GM23338 (cell line): ENCODE measurements around the gene CDK5RAP2.

Experiments
- CTCF ChIP-seq, 2 experiments: fragments of 200-600 bp in 1 of 2; sonication (generic) in 1 of 2; conservative IDR thresholded peaks; 2 replicates each; pipeline versions ENCODE4 v1.5.1 to v1.6.1; 2016 to 2017; ENCODE audit warnings: antibody characterized with exemption in 2 of 2, low read depth in 2 of 2, mild to moderate bottlenecking in 2 of 2, moderate library complexity in 1 of 2
- EZH2phosphoT487 ChIP-seq: fragments of 200-600 bp; sonication (generic); IDR thresholded peaks from one replicate; pipeline ENCODE4 v1.8.1; 2018; ENCODE audit warnings: antibody characterized with exemption; ENCODE audit not compliant: unreplicated experiment
- REST ChIP-seq: IDR thresholded peaks from one replicate; pipeline ENCODE4 v1.6.1; 2018; ENCODE audit warnings: antibody characterized with exemption; ENCODE audit not compliant: unreplicated experiment

GRCh38 chr9:120464176-120464886 is 115.6 kb downstream of the CDK5RAP2 start:
- no peak for TF ChIP-seq CTCF (conservative IDR thresholded peaks at IDR 0.05; ENCODE audit: low read depth in 2 of 2)
- TF ChIP-seq REST, result no peak
- no peak for TF ChIP-seq EZH2phosphoT487
